RPMI8226 (cell line): ENCODE data around the gene CPT1C.
A peak's percentile ranks its signal among the peaks of the same experiment; 100 is the strongest.

Experiments
- DNase-seq: peaks from one replicate; pipeline ENCODE4 v3.0.0-alpha.2; 2015

Gene CPT1C

GRCh38 chr19:49690656-49691242 lies at the start of gene CPT1C:
Gene CPT1C (plus strand): TSS chr19:49691116. CDS start chr19:49692253, 1,137 bp downstream.
- DNase-seq = no peak

GRCh38 chr19:49641688-49642491 lies 49.0 kb upstream of the CPT1C start, which contains the start of gene SCAF1:
Gene SCAF1 (plus strand): TSS chr19:49642209. CDS start chr19:49645027, 2,818 bp downstream.
- peak; percentile 100 for DNase-seq

DNA sequence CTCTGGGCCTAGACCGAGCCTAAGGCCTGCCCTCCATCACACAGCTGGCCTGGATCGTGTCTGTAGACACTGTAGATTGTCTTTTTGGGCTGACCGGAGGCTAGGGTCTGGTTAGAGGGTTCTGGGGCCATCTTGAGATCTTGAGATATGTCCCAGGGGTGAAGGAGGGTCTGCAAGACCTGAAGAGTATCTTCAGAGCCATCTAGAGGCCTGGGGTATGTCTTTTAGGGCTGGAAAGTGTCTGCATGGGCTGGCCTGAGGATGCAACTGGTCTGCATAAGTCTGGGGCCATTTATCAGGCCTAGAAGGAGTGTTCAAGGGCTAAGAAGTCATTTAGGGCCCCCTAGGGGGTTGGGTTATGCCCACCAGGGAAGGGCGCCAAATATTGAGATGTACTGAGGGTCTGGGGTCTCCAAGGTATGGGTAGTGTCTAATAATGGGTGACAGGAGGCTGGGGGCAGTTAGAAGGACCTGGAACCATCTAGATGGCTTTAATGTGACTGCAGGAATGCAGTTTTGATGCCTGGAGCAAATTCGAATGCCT lies 48.4 kb upstream of the CPT1C start:
- peak; percentile 22 for DNase-seq

GRCh38 chr19:49643466-49643865 lies 47.5 kb upstream of the CPT1C start:
- no peak for DNase-seq

DNA sequence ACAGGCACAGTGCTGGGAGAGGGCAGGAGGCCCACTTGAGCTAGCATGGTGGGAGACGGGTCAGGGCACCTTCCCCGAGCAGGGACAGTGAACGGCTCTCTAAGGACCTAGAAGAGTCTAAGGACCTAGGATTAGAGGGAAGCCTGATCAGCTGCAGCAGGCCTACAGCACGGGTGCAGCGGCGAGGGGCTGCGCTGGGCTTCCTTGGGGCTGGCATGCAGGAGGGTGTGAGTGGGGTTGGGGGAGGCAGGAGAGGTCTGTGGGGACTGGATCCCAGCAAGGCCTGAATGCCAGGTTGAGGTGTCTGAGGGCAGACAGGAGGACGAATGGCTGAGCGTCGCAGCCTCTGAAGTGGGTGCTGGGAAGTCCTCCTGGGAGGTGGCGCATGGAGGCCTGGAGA lies 45.3 kb upstream of the CPT1C start:
- no peak for DNase-seq

DNA sequence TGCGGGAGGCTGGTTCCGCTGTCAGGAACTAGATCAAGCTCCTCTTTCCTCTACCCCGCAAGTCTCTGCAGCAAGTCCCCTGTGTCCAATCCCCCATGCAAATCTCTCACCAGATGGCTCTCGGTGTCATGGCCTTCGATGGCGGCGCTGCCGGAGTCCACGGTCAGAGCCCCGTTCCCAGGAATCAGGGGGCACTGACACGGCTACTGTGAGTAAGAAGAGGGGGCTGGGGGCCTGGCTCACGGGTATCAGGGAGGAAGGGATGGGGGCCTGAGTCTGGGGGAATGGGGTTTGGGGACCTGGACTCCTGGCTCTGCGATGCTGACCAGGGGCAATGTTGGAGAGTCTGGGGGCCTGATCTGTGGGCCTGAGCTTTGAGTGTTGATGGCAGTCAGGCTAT lies 44.9 kb upstream of the CPT1C start:
- DNase-seq = no peak

DNA sequence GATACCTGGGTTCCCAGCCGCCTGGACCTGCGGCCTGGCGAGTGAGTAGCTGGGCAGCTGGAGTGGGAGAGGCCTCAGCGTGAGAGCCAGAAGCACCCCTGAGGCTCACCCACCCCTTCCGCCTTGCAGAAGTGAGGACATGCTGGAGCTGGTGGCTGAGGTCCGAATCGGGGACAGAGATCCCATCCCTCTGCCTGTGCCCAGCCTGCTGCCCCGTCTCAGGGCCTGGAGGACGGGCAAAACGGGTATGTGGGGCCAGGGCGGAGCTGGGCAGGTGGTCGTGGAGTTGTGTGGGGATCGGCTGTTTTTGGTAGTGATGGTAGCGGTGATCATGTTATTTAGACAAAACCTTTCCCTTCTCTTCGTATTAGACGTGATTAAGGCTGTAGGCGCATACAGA lies 44.3 kb upstream of the CPT1C start:
- DNase-seq = no peak

DNA sequence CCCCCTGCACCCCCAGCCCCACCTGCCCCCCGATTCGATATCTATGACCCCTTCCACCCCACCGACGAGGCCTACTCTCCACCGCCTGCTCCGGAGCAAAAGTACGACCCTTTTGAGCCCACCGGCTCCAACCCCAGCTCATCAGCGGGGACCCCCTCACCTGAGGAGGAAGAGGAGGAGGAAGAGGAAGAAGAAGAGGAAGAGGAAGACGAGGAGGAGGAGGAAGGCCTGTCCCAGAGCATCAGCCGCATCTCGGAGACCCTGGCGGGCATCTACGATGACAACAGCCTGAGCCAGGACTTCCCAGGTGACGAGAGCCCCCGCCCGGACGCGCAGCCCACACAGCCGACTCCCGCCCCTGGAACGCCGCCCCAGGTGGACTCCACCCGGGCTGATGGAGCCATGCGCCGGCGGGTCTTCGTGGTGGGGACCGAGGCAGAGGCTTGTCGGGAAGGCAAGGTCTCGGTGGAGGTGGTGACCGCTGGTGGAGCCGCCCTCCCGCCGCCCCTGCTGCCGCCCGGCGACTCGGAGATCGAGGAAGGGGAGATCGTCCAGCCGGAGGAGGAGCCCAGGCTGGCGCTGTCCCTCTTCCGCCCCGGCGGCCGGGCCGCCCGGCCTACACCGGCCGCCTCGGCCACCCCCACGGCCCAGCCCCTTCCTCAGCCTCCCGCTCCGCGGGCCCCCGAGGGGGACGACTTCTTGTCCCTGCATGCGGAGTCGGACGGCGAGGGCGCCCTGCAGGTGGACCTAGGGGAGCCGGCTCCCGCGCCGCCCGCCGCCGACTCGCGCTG lies 39.7 kb upstream of the CPT1C start:
- no peak for DNase-seq

DNA sequence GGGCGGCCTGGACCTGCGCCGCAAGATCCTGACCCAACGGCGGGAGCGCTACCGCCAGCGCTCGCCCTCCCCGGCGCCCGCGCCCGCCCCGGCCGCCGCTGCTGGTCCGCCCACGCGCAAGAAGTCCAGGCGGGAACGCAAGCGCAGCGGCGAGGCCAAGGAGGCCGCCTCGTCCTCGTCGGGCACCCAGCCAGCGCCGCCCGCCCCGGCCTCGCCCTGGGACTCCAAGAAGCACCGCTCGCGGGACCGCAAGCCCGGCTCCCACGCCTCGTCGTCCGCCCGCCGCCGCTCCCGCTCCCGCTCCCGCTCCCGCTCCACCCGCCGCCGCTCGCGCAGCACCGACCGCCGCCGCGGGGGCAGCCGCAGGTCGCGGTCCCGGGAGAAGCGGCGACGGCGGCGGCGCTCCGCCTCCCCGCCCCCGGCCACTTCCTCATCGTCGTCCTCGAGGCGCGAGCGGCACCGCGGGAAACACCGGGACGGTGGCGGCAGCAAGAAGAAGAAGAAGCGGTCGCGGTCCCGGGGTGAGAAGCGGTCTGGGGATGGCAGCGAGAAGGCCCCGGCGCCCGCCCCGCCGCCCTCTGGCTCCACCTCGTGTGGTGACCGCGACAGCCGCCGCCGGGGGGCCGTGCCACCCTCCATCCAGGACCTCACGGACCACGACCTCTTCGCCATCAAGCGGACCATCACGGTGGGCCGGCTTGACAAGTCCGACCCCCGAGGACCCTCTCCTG lies 38.9 kb upstream of the CPT1C start:
- no peak for DNase-seq

DNA sequence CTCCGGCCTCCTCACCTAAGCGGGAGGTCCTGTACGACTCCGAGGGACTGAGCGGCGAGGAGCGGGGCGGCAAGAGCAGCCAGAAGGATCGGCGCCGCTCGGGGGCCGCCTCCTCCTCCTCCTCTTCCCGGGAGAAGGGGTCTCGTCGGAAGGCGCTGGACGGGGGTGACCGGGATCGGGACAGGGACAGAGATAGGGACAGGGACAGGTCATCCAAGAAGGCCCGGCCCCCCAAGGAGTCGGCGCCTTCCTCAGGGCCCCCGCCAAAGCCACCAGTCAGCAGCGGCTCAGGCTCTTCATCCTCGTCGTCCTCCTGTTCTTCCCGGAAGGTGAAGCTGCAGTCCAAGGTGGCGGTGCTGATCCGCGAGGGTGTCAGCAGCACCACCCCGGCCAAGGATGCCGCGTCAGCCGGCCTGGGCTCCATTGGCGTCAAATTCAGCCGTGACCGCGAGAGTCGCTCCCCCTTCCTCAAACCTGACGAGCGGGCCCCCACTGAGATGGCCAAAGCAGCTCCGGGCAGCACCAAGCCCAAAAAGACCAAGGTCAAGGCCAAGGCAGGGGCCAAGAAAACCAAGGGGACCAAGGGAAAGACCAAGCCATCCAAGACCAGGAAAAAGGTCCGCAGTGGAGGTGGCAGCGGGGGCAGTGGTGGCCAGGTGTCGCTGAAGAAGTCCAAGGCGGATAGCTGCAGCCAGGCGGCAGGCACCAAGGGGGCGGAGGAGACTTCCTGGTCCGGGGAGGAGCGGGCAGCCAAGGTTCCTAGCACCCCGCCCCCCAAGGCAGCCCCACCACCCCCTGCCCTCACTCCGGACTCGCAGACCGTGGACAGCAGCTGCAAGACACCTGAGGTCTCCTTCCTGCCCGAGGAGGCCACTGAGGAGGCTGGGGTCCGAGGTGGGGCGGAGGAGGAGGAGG lies 38.1 kb upstream of the CPT1C start:
- DNase-seq = no peak

GRCh38 chr19:49653466-49653806 lies 37.5 kb upstream of the CPT1C start:
- DNase-seq = no peak

DNA sequence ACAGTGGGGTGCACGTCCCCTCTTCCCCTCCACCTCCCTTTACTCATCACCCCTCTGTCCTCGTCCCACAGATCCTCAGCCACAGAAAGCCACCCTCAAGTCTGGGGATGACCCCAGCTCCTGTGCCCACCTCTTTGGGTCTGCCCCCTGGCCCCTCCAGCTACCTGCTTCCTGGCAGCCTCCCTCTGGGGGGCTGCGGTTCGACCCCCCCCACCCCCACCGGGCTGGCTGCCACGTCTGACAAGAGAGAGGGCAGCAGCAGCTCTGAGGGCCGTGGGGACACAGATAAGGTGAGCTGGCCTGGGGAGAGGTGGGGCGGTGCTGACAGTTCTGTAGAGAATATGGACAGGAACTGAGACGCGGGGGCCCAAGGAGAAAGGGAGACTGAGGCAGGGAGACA lies 36.3 kb upstream of the CPT1C start:
- no peak for DNase-seq

DNA sequence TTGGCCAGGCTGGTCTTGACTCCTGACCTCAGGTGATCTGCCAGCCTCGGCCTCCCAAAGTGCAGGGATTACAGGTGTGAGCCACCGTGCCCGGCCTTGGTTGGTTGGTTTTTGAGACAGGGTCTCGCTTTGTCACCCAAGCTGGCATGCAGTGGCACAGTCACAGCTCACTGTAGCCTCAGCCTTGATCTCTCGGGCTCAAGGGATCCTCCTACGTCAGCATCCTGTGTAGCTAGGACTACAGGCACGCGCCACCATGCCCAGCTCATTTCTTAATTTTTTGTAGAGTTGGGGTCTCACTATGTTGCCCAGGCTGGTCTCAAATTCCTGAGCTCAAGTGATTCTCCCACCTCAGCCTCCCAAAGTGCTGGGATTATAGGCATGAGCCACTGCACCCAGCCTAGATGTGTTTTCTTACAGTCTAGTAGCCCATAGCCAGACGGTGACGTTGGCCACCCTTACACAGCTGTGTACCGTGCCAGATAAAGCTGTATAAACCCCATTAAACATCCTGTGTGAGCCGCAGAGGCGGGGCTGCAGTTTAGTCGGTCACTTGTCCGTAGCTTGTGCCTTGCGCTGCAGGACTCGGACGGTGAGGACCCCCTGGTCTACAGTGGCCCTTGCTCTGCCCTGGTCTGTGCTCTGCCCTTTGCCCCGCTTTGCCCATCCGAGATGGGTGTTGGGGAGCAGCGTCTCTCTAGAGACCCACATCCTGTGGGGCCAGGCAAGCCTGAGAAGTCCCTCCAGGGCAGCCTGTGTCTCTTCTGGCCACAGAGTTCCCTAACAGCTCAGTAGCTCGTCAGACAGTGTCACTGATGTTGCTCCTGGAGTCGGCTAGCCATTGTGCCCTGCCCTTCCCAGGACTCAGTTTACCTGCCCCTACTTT lies 35.1 kb upstream of the CPT1C start:
- no peak for DNase-seq

DNA sequence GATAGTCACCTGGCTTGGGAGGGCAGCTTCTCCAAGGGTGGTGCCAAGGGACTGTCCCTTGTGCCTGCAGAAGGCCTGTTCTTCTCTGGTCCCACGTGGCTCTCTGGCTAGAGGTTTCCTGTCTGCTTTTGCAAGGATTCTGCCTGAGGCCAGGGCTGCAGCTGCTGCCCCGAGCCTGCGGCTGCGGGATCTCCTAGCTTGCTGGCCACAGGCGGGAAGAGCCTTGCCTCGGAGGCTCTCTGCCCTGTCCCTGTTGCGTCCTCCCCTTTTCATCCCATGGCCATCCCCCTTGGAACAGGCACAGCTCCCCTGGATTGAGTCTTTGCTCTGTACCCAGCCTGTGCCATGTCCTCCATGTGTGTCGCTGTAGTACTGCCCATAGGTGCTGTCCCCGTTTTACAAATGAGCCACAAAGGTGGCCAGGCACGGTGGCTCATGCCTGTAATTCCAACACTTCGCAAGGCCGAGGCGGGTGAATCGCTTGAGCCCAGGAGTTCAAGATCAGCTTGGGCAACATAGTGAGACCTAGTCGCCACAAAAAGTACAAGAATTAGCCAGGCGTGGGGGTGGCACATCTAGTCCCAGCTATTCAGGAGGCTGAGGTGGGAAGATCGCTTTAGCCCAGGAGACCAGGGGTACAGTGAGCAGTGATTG lies 34.3 kb upstream of the CPT1C start:
- DNase-seq = no peak

GRCh38 chr19:49657493-49658138 lies 33.3 kb upstream of the CPT1C start:
- no peak for DNase-seq

DNA sequence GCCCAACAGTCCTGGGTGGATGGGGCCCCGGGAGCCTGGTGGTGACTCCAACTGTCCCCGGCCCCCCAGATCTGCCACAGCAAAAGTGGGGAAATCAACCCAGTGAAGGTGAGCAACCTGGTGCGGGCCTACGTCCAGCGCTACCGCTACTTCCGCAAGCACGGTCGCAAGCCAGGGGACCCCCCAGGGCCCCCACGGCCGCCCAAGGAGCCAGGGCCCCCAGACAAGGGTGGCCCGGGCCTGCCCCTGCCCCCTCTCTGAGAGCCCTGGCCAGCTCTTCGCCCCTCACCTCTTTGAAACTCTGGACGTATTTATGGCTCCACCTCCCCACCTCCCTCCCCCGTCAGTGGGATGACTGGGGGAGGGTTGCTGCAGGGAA lies 32.8 kb upstream of the CPT1C start:
- DNase-seq = no peak

GRCh38 chr19:49658566-49659442 lies 32.1 kb upstream of the CPT1C start:
- DNase-seq = no peak

DNA sequence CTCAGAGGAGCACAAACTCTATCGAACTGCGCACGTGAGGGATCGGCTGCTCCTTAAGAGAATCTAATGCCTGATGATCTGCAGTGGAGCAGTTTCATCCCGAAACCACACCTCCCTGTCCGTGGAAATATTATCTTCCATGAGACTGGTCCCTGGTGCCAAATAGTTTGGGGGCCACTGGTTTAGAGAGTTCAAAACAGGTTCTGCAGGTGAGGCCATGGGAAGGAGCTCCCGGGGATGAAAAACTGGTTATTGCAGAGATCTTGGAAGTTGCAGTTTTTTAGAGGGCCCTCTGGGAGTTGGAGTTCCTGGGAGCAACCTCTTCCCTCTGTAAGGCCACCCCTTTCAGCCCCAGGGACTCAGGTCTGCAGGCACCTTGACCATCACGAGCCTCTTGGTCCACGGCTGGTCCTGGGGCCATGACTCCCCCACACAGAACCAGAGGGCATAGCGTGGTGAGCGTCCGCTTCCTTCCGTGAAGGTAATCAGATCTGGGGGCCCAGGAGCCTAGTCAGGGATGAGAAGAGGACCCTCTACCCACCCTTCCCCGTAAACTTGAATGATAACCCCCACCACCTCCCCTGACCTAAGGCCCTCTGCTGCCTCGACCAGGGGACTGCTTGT lies 30.5 kb upstream of the CPT1C start:
- DNase-seq = no peak
